GM18858 (cell line): ENCODE data around the gene ARL14EPL.
"Not testable (repeated sequence)": the region's sequence is repeated elsewhere in the genome, so short reads cannot be mapped to it uniquely, and the experiment has no call there.

ENCODE experiments used
- ATAC-seq: cut with Tn5 transposase; IDR thresholded peaks from one replicate; pipeline ENCODE4 v1.9.1; 2021; ENCODE audit not compliant: unreplicated experiment

The ARL14EPL gene

DNA sequence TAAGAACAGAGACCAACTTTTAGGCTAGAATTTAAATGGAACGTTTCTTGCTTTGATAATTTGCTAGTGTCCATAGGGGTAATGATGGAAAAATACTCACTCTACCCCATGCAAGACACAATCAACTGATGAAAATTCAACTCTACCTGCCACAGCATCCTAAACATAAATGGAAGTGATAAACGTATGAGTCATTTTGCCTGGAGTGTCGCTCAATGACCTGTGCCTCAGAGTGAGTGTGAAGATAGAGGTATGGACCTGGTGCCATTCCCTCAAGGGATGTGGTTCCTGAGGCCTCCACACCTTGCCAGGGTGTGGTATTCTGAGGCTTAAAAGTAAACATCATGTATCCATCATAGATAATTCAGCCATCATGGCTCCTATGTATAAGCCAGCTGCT, 14.0 kb downstream of the ARL14EPL start:
- no peak for ATAC-seq

- ATAC-seq, result no peak
Measured at GRCh38 chr5:116046823-116047222, 14.6 kb downstream of the ARL14EPL start.

DNA sequence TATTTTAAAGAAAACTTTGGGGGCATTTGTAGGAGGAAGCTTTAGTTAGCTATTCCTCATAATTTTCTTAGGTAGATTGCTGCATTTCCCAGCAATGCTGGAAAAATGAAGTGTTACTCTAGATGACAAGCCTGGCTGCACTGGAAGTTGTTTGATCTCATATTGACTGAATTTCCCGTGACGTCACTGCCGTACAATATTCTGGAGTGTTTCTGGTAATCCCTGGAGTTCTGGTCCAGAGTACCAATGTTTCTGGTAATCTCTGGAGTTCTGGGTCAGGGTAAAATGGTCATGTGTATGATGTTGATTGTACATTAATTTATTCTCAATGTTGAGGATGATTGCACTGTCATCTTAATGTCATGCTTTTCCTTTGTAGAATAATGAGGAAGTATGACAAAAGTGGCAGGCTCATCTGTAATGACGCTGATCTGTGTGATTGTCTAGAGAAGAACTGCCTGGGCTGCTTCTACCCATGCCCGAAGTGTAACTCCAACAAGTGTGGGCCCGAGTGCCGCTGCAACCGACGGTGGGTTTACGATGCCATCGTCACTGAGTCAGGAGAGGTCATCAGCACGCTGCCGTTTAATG, 26.2 kb downstream of the ARL14EPL start:
- ATAC-seq, result no peak

- no peak for ATAC-seq
Measured at GRCh38 chr5:116062352-116062751, 30.1 kb downstream of the ARL14EPL start.

DNA sequence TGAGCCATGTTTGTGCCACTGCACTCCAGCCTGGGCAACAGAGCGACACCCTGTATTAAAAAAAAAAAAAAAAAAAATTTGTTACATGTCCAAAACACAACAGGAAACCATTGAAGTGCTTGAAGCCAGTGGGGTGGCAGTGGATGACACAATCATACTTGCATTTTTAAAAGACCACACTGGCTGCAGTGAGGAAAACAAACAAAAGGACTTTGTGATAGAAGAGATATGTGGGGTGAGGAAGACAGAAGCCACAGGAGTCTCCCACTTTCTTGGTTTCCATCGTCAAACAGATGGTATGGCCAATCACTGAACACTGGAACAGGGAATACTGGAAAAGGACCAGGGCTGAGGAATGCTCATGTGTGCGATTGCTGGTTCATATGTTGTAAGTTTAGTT, 31.7 kb downstream of the ARL14EPL start:
- ATAC-seq, result no peak

- ATAC-seq, result no peak
Measured at GRCh38 chr5:116068028-116068632, 35.9 kb downstream of the ARL14EPL start.

- ATAC-seq, result no peak
Measured at GRCh38 chr5:116071211-116071610, 38.9 kb downstream of the ARL14EPL start.

DNA sequence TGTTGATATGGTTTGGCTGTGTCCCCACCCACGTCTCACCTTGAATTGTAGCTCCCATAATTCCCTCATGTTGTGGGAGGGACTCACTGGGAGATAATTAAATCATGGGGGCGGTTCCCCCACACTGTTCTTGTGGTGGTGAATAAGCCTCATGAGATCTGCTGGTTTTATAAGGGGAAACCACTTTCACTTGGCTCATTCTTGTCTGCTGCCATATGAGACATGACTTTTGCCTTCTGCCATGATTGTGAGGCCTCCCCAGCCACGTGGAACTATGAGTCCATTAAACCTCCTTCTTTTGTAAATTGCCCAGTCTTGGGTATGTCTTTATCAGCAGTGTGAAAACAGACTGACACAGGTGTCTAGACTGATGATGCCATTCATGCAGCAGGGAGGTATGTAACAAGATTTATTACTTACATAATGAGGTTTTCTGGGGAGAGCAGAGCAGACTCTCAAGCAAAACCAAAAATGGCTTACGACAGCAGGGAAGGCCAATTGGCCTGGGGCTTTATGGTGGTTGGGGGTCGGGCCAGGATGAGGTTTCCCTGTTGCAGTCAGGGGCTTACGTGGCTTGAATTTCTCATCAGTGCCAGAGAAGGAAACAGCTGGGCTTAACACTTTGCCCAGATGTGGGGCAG, 43.0 kb downstream of the ARL14EPL start:
- no peak for ATAC-seq

GRCh38 chr5:116076496-116076895, 44.2 kb downstream of the ARL14EPL start:
- peak; percentile 96 for ATAC-seq

- no peak for ATAC-seq
Measured at GRCh38 chr5:116078199-116078598, 45.9 kb downstream of the ARL14EPL start.

- ATAC-seq, result peak; percentile 27
Measured at GRCh38 chr5:116084287-116084691, 52.0 kb downstream of the ARL14EPL start.

DNA sequence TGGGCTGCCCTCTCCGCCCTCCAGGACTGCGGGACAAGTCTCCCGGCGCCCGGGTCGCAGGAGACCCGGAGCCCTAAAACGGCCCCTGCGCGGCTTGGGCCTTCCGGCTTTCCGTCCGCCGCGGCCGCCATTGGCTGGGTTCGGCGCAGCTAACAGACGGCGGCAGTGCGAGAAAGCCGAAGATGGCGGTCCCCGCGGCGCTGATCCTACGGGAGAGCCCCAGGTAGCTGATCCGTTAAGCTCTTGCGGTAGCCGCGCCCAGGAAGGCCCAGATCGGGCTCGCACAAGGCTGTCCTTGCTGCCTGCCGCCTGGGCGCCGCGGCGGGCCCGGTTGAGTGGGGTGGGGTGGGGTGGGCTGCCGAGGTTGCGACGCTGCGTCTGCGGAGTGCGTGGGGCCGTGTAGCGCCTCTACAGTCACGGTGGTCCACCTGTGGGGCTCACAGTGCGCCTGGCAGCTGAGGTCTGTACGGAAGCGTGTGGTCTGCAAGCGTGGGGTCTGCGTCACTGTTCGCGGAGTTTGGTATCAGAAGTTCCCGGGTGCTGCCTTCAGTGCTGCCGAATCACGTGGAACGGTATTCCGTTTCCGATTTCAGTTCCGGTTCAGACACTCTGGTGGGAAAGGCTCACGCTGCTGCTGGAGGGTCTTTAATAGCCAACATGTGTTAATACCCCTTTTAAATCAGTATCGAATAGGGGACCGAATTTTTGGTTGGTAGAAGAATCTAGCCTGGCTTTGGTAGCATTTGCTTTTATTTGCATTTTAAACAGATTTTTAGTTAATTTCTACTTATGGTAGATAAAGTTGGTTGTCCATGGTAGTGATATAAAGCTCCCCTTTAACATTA, 52.8 kb downstream of the ARL14EPL start, which contains the start of gene COMMD10:
Gene COMMD10, plus strand, starts transcription at position 155 of the 845 bp plus-strand sequence.
- peak; percentile 73 for ATAC-seq

DNA sequence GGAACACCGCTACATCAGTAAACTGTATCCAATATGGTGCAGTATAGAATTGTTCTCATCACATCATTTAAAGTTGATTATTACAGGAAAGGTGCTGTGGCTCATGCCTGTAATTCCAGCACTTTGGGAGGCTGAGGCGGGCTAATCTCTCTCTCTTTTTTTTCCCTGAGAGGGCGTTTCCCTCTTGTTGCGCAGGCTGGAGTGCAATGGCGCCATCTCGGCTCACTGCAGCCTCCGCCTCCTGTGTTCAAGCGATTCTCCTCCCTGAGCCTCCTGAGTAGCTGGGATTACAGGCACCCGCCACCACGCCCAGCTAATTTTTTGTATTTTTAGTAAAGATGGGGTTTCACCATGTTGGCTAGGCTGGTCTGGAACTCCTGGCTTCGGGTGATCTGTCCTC, 54.0 kb downstream of the ARL14EPL start:
- not testable (repeated sequence) for ATAC-seq

GRCh38 chr5:116088062-116088461, 55.8 kb downstream of the ARL14EPL start:
- ATAC-seq, result no peak

DNA sequence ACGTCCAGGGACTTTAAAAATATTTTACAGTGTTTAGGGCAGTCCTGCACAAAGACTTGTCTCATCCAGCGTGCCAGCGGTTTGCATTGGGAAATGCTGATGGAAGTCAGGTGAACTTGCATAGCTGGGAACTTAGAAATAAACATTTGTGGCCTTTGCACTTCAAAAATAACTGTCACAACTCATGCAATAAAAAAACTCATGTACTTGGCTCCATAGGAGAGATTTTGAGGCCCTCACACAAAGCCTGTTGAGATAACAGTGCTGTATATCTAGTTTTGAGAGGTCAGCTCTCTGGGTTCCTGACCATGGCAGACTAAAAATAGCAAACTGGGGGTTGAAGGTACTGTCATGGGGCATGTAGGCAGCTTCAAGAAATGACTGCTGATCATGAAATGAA, 58.0 kb downstream of the ARL14EPL start:
- ATAC-seq, result no peak

DNA sequence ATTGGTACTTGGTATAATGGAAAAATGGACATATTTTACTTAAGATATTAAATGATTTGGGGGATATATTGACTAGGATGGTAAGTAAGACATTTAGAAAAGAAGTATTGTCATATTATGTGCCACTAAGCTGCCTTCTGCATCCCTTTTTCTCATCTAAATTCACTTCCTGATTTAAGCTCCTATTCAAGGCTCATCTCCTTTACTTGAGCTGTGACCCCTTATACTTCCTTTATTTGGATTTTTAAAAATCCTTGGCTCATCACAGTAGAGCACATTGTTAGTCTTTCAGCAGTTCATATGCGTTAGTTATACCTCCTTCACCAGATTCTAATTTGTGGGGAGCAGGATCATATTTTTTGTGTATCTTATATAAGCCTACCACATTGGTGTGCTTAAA, 59.1 kb downstream of the ARL14EPL start:
- no peak for ATAC-seq

DNA sequence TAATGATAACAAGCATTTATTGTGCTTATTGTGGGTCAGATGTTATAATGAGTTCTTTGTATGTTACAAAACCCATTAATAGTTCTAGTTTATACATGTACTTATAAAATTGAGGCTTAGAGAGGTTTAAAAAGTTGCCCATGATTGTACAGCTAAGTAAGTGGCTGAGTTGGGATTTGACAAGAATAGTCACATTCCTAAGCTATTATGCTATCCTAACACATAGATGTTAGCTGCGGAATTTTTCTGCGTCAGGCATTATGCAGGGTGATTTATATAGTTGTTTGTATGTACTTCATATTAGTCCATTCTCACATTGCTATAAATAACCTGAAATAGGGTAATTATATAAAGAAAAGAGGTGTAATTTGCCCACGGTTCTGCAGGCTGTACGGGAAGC, 65.0 kb downstream of the ARL14EPL start:
- ATAC-seq, result no peak

GRCh38 chr5:116098998-116099397, 66.7 kb downstream of the ARL14EPL start:
- ATAC-seq, result no peak

DNA sequence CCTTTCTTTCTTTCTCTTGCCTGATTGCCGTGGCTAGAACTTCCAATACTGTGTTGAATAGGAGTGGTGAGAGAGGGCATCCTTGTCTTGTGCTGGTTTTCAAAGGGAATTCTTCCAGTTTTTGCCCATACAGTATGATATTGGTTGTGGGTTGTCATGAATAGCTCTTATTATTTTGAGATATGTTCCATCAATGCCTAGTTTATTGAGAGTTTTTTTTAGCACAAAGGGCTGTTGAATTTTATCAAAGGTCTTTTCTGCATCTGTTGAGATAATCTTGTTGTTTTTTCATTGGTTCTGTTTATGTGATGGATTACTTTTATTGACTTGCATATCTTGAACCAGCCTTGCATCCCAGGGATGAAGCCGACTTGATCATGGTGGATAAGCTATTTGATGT, 72.7 kb downstream of the ARL14EPL start:
- ATAC-seq, result not testable (repeated sequence)
